H1 (cell line): ENCODE data around the gene KLF8. TPM values are rescaled to one million over a fixed set of nuclear protein-coding genes. Genes with fewer than 3 reads are reported as not detected.

Experiments used
- CTCF ChIA-PET: fragments of 300-600 bp; sonication (Branson Sonifier 250); formaldehyde crosslinking; loops from one replicate; lab custom pipeline; 2021; ENCODE audit not compliant: partially characterized antibody; lab: Charles Lee
- POLR2A ChIA-PET: fragments of 300-600 bp; sonication (Branson Sonifier 250); formaldehyde crosslinking; loops from one replicate; lab custom pipeline; 2021; ENCODE audit warnings: inconsistent platforms; ENCODE audit not compliant: partially characterized antibody; lab: Charles Lee
- DNase-seq, 2 experiments: peaks; one replicate each; pipeline versions ENCODE4 v3.0.0 to v3.0.0-alpha.2; 2010 to 2022; ENCODE audit warnings: low spot score in 2 of 2, low read depth in 1 of 2, mixed read lengths in 1 of 2
- FAIRE-seq: peaks from 2 replicates; lab custom pipeline; 2011; peaks lifted over from hg19 to GRCh38; lab: Jason Lieb, UNC
- H2AFZ ChIP-seq: 2 replicates; pipeline ENCODE4 v1.8.1; 2012; ENCODE audit warnings: low read length, inconsistent platforms
- H2AK5ac ChIP-seq: 2 replicates; pipeline ENCODE4 v1.6.1; 2013; ENCODE audit warnings: low read depth, low read length
- H2BK120ac ChIP-seq: replicated peaks from 2 replicates; pipeline ENCODE3; 2013; ENCODE audit warnings: low read depth, low read length, inconsistent platforms
- H2BK12ac ChIP-seq: 2 replicates; pipeline ENCODE4 v1.6.1; 2013; ENCODE audit warnings: low read depth, low read length
- H2BK15ac ChIP-seq: 2 replicates; pipeline ENCODE4 v1.6.1; 2013; ENCODE audit warnings: low read length
- H2BK20ac ChIP-seq: 2 replicates; pipeline ENCODE4 v1.6.1; 2013; ENCODE audit warnings: low read length
- H2BK5ac ChIP-seq: 2 replicates; pipeline ENCODE4 v1.6.1; 2013; ENCODE audit warnings: low read depth, low read length
- H3K14ac ChIP-seq: 2 replicates; pipeline ENCODE4 v1.6.1; 2013; ENCODE audit warnings: inconsistent platforms; ENCODE audit not compliant: insufficient read length
- H3K18ac ChIP-seq: 2 replicates; pipeline ENCODE4 v1.6.1; 2013; ENCODE audit warnings: low read length; ENCODE audit errors: extremely low read depth
- H3K23ac ChIP-seq: 2 replicates; pipeline ENCODE4 v1.6.1; 2013; ENCODE audit warnings: inconsistent platforms; ENCODE audit not compliant: insufficient read length
- H3K23me2 ChIP-seq: 2 replicates; pipeline ENCODE4 v1.6.1; 2013; ENCODE audit warnings: low read depth, low read length
- H3K27ac ChIP-seq: 2 replicates; pipeline ENCODE4 v1.6.1; 2011; ENCODE audit warnings: low read depth, low read length, inconsistent platforms
- H3K27me3 ChIP-seq, 4 experiments: replicated peaks in 1 of 4; 1 replicate in 1 of 4; 2 replicates in 3 of 4; pipeline versions ENCODE4 v1.6.1 to v1.8.1; 2011 to 2013; ENCODE audit warnings: low read length in 3 of 4, mild to moderate bottlenecking in 3 of 4, inconsistent platforms in 2 of 4, mixed read lengths in 2 of 4, moderate library complexity in 1 of 4; ENCODE audit not compliant: control insufficient read depth in 3 of 4, insufficient read depth in 3 of 4; ENCODE audit errors: extremely low read depth in 1 of 4
- H3K36me3 ChIP-seq, 4 experiments: 2 replicates each; pipeline versions ENCODE4 v1.6.1 to v1.8.1; 2011 to 2013; ENCODE audit warnings: mild to moderate bottlenecking in 4 of 4, low read length in 3 of 4, moderate library complexity in 2 of 4, control low read depth in 1 of 4, inconsistent platforms in 1 of 4; ENCODE audit not compliant: insufficient read depth in 4 of 4, control insufficient read depth in 2 of 4
- H3K4ac ChIP-seq: replicated peaks from 2 replicates; pipeline ENCODE3; 2013; ENCODE audit warnings: low read length, low read depth, mixed read lengths, inconsistent platforms; ENCODE audit not compliant: insufficient read length
- H3K4me1 ChIP-seq, 4 experiments: replicated peaks in 1 of 4; 1 replicate in 1 of 4; 2 replicates in 3 of 4; pipeline versions ENCODE4 v1.6.1 to v1.8.1; 2011 to 2013; ENCODE audit warnings: low read length in 3 of 4, inconsistent platforms in 2 of 4, mixed read lengths in 1 of 4; ENCODE audit not compliant: insufficient read depth in 4 of 4, control insufficient read depth in 3 of 4
- H3K4me2 ChIP-seq, 2 experiments: 2 replicates each; pipeline versions ENCODE4 v1.6.1 to v1.8.1; 2011 to 2013; ENCODE audit warnings: low read depth in 2 of 2, low read length in 2 of 2, control low read depth in 1 of 2, inconsistent platforms in 1 of 2, mild to moderate bottlenecking in 1 of 2; ENCODE audit not compliant: insufficient read depth in 1 of 2
- H3K4me3 ChIP-seq, 4 experiments: fragments of 200-600, 300-600 bp in 1 of 4; sonication (generic), shearing (Covaris generic), sonication (Bioruptor Twin) in 1 of 4; 2 replicates each; pipeline versions ENCODE4 v1.5.1 to v1.8.1; 2011 to 2016; ENCODE audit warnings: low read length in 4 of 4, low read depth in 3 of 4, control low read depth in 2 of 4, inconsistent platforms in 2 of 4, mild to moderate bottlenecking in 2 of 4, mixed read lengths in 1 of 4, moderate library complexity in 1 of 4; ENCODE audit not compliant: insufficient read depth in 2 of 4; ENCODE audit errors: extremely low read depth in 1 of 4
- H3K56ac ChIP-seq: replicated peaks from 2 replicates; pipeline ENCODE3; 2013; ENCODE audit warnings: low read depth, mild to moderate bottlenecking, mixed read lengths, low read length, inconsistent platforms; ENCODE audit not compliant: insufficient read length
- H3K79me1 ChIP-seq: 2 replicates; pipeline ENCODE4 v1.6.1; 2013; ENCODE audit warnings: low read depth, low read length, control low read depth
- H3K79me2 ChIP-seq, 2 experiments: 2 replicates each; pipeline versions ENCODE4 v1.6.1 to v1.8.1; 2012 to 2013; ENCODE audit warnings: low read length in 2 of 2, mild to moderate bottlenecking in 2 of 2, inconsistent platforms in 1 of 2; ENCODE audit not compliant: insufficient read depth in 2 of 2, control insufficient read depth in 1 of 2
- H3K9ac ChIP-seq, 4 experiments: replicated peaks in 1 of 4; 1 replicate in 1 of 4; 2 replicates in 3 of 4; pipeline versions ENCODE4 v1.6.1 to v1.8.1; 2011 to 2013; ENCODE audit warnings: low read depth in 3 of 4, low read length in 3 of 4, control low read depth in 2 of 4, mild to moderate bottlenecking in 2 of 4, moderate library complexity in 2 of 4, inconsistent platforms in 1 of 4; ENCODE audit errors: extremely low read depth in 1 of 4
- H3K9me3 ChIP-seq, 2 experiments: 2 replicates each; pipeline versions ENCODE4 v1.6.1 to v1.8.1; 2012 to 2013; ENCODE audit warnings: mild to moderate bottlenecking in 2 of 2, moderate library complexity in 2 of 2, control low read depth in 1 of 2, inconsistent platforms in 1 of 2, low read depth in 1 of 2, low read length in 1 of 2, mixed read lengths in 1 of 2; ENCODE audit not compliant: insufficient read depth in 2 of 2
- H4K20me1 ChIP-seq, 2 experiments: replicated peaks in 1 of 2; 2 replicates each; pipeline versions ENCODE3 to v1.8.1; 2011 to 2013; ENCODE audit warnings: inconsistent platforms in 2 of 2, low read length in 2 of 2, mild to moderate bottlenecking in 1 of 2; ENCODE audit not compliant: insufficient read depth in 2 of 2, control insufficient read depth in 1 of 2
- H4K5ac ChIP-seq: 2 replicates; pipeline ENCODE4 v1.6.1; 2013; ENCODE audit warnings: low read length, low read depth, mixed read lengths, inconsistent platforms; ENCODE audit not compliant: insufficient read length
- H4K8ac ChIP-seq: 2 replicates; pipeline ENCODE4 v1.8.0; 2013; ENCODE audit warnings: mild to moderate bottlenecking, moderate library complexity, low read length, inconsistent platforms; ENCODE audit not compliant: insufficient read depth; ENCODE audit errors: extremely low read depth
- H4K91ac ChIP-seq: replicated peaks from 2 replicates; pipeline ENCODE3; 2013; ENCODE audit warnings: low read length, mixed read lengths, inconsistent platforms; ENCODE audit not compliant: insufficient read length
- NRF1 ChIP-seq: IDR thresholded peaks from 2 replicates; pipeline ENCODE4 v1.6.1; 2011; ENCODE audit warnings: mild to moderate bottlenecking, low read depth, low read length, improper control_type of control experiment
- whole genome bisulfite sequencing, 2 experiments: shearing (Covaris generic) in 1 of 2; methylation state at CpG; one replicate each; pipeline versions ENCODE4 v1.1.6 to v1.1.7; 2013 to 2015; ENCODE audit warnings: low lambda C conversion rate in 2 of 2, mixed read lengths in 2 of 2, inconsistent platforms in 1 of 2, low coverage in 1 of 2, missing lambda C conversion rate in 1 of 2; ENCODE audit not compliant: insufficient replicate concordance in 2 of 2, insufficient coverage in 1 of 2, insufficient read length in 1 of 2; ENCODE audit errors: extremely low coverage in 1 of 2, missing lambda C conversion rate in 1 of 2; 5-methylcytosine and 5-hydroxymethylcytosine counted together
- polyA plus RNA-seq, 7 experiments: library from polyadenylated mRNA; depleted of rRNA in 3 of 7; stranded (reverse) in 5 of 7; unstranded in 2 of 7; fragments of >200 nt in 5 of 7; fragments of 200-250 nt in 2 of 7; gene quantifications; 1 replicate in 5 of 7; 2 replicates in 1 of 7; 4 replicates in 1 of 7; pipeline versions ENCODE4 v1.2.1 to v1.2.3, GENCODE V29; 2011 to 2013; ENCODE audit warnings: missing spikeins in 2 of 7, mixed read lengths in 2 of 7
- total RNA-seq: library from RNA; stranded (reverse); fragmentation: NEBNext Ultra II Directional; extraction: Animal tissue kit (Norgen Biotek cat#: 25700); gene quantifications from 2 replicates; pipeline ENCODE4 v1.2.1, GENCODE V29; 2021

Gene KLF8
- total and polyA plus RNA-seq, 2 of the 8 experiments (the other 6 are each of a cell fraction or from before 2014, with no cell fraction given): 11.5 to 15.3 TPM

GRCh38 chrX:56216332-56216731 lies 15.8 kb upstream of the KLF8 start:
- TF ChIP-seq NRF1: no peak
- TF ChIP-seq, all 59 proteins: peak for 0
- Histone ChIP-seq H3K27me3 (no peaks in the 10 kb centered on the region), H3K9ac (no peak overlapping the region), H3K23me2 (no peaks in the 10 kb centered on the region), H3K79me2 (no peaks in the 10 kb centered on the region), H2AK5ac (no peak overlapping the region), H2BK120ac (no peak overlapping the region), H3K23ac (no peak overlapping the region), H4K8ac (no peak overlapping the region), H2BK20ac (no peak overlapping the region), H3K36me3 (no peaks in the 10 kb centered on the region), H2BK5ac (no peak overlapping the region), H4K91ac (no peak overlapping the region), H3K4ac (no peak overlapping the region), H3K56ac (no peak overlapping the region), H3K9me3 (no peaks in the 10 kb centered on the region), H4K20me1 (no peaks in the 10 kb centered on the region), H3K18ac (no peak overlapping the region), H2AFZ (no peak overlapping the region), H2BK15ac (no peak overlapping the region), H2BK12ac (no peak overlapping the region), H3K4me3 (no peak overlapping the region), H3K14ac (no peak overlapping the region), H3K27ac (no peak overlapping the region), H4K5ac (no peak overlapping the region), H3K4me2 (no peak overlapping the region), H3K4me1 (no peaks in the 10 kb centered on the region), H3K79me1 (no peaks in the 10 kb centered on the region)
- WGBS, 2 experiments: 90% methylated on average over 1 of the region's 1 CpG; no CpG with 5 or more reads in 1 of the 2 experiments
- DNase-seq (no peak), FAIRE-seq (no peak)
- CTCF ChIA-PET: interaction anchor here (0.5 kb wide), 1 partner anchor 17 kb away, joined by 3 read pairs; no protein-coding TSS in a partner anchor
- POLR2A ChIA-PET: no interaction called here
